GM18519 (cell line): Measurements from ENCODE around the gene EMC9.
A peak's percentile ranks its signal among the peaks of the same experiment; 100 is the strongest.
"Not testable (repeated sequence)": the region's sequence is repeated elsewhere in the genome, so short reads cannot be mapped to it uniquely, and the experiment has no call there.

Experiments used
- ATAC-seq: cut with Tn5 transposase; IDR thresholded peaks from one replicate; pipeline ENCODE4 v1.9.1; 2021; ENCODE audit warnings: mild to moderate bottlenecking, moderate library complexity; ENCODE audit not compliant: unreplicated experiment, low FRiP score

Gene EMC9

DNA sequence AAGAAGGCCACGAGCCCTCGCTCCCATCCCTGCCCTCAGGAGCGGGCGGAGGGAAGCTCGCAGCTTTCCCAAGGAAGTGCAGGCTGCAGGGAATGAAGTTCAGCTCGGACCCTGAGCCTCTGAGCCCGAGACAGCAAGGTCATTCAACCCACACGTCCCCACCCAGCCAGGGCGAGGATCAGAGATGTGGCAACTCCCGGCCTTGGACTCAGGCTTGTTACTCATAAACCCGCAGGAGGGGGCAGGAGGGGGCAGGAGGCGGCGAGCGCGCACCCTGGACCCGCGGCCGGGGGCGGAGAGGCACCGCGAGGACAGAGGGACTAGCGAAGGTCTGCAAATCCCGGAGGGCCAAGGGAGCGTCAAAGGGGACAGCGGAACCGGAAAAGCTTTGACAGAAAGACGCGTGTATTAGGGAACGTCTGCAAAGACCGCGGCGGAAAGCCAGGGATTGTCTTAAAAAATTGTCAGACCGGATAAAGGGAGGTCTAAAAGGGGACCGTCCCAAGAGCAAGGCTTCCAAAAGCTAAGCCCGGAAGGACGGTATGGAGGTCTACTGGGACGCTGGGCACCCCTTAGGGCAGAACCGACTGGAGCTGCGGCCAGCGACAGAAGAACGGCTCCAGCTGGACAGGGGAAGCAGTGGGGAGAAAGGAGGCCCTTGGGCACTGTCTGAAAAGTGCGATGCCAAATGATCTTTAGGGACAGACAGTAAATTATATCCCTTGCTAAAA, 27.4 kb downstream of the EMC9 start:
- ATAC-seq: peak; percentile 9

DNA sequence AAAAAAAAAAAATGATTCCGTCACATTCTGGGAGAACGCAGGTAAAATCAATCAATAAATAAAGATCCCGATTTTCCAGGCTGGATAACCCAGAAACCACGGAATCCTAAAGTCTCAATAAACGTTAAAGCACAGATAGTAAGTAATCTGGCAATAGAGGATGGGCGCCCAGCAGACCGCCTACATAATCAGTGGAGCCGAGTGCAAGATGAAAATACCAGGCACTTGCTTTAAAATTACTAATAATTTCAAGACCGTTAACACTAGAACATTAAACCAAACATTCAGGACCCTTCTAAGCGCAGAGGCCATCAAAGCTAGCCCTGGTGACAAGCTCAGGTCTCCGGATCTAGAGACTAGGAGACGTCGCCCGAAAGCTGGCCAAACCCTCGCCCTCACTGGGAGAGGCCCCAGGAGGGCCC, 28.0 kb downstream of the EMC9 start:
- no peak for ATAC-seq

DNA sequence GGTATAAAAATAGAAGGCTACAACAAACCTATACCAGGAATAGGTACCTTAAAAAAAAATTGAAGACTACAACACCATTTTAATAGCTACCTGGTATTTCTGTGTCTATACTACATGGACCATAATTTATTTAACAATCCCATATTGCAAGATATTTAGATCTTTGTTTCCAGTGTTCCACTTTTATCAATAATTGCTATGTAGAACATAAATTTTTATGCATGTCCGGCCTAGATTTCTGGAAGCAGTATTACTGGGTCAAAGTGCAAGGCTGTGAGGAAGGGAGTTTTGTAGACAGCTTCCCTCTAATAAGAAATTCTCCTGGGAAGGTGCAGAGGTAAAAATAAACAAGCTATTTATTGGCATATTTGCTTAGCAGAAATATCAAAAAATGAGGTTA, 30.9 kb downstream of the EMC9 start:
- no peak for ATAC-seq

DNA sequence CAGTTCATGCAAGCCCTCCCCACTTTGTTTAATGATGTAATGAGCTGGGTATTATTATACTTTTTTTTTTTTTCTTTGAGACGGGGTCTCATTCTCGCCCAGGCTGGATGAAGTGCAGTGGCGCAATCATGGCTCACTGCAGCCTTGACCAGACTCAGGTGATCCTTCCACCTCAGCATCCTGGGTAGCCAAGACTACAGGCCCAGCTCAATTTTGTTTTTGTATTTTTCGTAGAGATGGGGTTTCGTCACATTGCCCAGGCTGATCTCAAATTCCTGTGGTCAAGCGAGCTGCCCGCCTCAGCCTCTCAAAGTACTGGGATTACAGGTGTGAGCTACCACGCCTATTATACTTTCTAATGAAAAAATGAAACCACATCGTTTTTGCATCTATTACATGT, 31.3 kb downstream of the EMC9 start:
- ATAC-seq: no peak

DNA sequence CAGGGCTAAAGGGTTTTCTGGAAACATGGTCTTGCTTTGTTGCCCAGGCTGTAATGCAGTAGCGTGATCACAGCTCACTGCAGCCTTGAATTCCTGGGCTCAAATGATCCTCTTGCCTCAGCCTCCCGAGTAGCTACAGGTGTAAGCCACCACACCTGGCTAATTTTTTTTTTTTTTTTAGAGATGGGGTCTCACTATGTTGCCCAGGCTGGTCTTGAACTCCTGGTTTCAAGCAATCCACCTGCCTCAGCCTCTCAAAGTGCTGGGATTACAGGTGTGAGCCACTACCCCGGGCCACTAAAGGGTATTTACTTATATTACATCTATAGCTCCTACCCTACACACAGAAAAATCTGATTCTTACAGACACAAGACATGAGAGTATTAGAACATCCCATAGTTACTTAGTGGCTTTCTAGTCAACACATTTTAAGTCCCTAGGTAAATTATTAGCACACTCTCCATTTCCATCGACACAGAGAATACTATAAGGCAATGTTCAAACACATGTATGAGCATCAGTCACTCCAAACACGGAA, 33.0 kb downstream of the EMC9 start:
- no peak for ATAC-seq

DNA sequence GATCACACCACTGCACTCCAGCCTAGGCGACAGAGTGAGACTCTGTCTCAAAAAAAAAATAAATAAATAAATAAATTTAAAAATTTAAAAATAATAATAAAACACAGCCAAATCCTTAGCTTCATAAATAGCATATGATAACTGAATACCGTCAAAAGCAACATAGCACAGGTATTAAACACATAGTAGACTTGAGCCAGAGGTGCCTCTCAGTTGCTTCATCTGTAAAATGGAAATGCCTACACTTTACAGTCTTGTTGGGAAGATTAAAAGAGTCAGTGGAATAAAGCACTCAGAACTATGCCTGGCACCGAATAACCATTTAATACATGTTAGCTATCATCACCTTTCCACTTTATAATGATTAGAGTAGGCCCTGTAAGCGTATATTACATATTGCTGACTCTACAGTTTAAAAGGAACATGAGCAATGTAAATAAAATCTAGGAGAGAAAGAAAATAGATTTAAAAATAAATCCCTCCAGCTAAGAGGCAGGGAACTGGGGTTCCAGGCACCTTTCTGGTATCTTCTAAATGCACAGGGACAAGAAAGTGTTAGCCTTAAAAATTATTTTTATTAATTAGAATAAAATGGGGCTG, 34.6 kb downstream of the EMC9 start:
- ATAC-seq: no peak

DNA sequence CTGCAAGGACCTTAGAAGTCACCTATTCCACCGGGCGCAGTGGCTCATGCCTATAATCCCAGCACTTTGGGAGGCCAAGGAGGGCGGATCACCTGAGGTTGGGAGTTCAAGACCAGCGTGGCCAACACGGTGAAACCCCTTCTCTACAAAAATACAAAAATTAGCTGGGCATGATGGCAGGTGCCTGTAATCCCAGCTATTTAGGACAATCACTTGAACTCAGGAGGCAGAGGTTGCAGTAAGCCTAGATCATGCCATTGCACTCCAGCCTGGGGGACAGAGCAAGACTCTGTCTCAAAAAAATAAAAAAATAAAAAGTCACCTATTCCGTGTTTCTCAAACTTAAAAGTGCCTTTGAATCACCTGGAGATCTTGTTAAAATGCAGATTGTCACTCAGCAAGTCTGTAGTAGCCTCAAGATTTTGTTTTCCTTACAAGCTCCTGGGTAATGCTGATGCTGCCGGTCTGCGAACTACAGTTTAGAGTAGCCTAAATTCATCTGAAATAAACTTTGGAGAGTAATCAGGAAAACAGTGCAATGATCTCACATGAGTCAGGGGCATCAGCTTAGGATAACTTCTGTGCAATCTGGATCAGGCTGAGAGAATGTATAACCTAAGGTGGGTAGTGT, 35.7 kb downstream of the EMC9 start:
- not testable (repeated sequence) for ATAC-seq

DNA sequence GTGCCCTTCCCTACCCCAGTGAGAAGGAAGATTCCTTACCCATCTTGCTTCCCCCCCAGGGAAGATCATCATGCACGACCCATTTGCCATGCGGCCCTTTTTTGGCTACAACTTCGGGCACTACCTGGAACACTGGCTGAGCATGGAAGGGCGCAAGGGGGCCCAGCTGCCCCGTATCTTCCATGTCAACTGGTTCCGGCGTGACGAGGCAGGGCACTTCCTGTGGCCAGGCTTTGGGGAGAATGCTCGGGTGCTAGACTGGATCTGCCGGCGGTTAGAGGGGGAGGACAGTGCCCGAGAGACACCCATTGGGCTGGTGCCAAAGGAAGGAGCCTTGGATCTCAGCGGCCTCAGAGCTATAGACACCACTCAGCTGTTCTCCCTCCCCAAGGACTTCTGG, 37.9 kb downstream of the EMC9 start:
- ATAC-seq: no peak

DNA sequence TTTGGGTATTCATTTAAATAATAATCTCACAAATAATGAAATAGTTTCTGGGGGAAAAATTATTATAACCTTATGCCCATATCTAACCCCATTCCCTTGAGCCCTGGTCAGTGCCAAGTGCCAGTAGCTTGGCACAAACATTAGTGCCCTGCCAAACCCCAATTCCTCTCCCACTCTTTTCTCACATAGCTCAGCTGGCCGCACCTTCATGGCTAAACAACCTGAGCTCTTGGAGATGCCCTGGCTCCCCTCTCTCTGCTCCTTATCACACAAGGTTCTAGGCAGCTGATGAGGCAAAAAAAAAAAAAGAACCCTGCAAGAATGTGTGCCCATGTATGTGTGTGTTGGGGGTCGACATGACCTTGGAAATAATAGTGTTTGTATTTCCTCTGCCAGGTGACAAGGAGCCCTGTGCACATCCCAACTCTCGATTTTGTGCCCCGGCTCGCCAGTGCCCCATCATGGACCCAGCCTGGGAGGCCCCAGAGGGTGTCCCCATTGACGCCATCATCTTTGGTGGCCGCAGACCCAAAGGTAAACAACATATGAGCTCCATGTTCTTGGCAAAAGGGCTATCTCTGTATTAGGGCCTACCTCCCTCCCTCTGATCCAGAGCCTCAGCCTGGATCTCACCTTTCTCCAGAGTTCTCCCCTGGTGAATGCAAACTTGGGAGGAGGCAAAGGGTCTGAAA, 38.9 kb downstream of the EMC9 start:
- no peak for ATAC-seq

DNA sequence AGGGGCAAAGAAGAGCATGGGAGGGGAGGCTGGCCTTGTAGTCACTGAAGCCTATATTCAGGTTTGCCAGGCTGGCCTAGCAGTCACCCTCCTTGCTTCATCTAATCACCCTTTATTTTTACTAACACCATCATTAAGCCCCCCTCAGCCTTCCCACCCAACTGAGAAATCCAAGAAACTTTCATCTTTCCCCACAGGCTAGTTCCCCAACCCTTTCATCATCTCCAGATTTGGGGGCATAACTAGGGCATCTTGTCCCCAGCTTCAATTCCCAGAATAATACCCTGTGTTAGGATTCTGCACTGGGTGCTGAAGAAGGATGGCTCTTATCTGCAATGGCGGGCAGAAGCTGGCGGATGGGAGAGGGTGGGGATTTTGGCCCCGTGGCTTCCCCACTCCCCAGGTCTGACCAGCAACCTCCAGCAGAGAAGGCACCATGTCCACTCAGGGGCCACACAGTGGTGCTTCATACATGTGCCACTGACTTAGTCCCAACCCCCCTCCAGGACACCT, 40.4 kb downstream of the EMC9 start:
- no peak for ATAC-seq

DNA sequence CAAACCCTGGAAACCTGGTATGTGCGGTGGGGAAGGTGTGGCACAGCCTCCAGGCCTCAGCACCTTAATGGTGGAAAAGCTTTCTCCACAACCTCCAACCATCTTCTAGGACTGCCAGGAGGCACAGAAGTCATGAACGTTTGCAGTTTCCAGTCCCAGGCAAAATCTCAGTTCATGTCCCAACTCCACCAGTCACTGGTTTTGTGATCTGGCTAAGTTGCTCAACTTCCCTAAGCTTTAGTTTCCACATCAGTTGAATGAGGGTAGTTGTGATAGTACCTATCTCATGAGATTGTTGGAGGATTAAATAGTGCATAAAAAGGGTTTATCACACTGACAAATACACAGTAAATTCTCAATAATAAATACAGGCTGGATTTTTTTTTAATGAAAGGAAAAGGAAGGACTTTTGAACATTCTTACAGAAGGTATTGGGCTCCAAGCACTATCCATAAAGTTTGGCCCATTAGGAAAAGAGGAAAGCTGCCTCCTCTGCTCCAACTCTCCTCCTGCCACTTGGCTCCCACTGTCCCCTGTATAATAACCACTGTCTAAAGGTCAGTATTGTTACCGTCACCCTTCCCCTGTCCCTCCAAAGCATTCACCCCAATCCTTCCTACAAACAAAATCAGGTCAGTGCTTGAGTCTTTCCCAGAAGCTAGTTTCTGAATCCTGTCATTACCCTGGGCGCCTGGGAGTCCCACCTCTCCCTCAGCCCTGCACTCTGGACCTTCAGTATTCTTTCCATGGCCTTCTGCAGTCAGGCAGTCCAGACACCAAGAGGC, 41.0 kb downstream of the EMC9 start:
- no peak for ATAC-seq

DNA sequence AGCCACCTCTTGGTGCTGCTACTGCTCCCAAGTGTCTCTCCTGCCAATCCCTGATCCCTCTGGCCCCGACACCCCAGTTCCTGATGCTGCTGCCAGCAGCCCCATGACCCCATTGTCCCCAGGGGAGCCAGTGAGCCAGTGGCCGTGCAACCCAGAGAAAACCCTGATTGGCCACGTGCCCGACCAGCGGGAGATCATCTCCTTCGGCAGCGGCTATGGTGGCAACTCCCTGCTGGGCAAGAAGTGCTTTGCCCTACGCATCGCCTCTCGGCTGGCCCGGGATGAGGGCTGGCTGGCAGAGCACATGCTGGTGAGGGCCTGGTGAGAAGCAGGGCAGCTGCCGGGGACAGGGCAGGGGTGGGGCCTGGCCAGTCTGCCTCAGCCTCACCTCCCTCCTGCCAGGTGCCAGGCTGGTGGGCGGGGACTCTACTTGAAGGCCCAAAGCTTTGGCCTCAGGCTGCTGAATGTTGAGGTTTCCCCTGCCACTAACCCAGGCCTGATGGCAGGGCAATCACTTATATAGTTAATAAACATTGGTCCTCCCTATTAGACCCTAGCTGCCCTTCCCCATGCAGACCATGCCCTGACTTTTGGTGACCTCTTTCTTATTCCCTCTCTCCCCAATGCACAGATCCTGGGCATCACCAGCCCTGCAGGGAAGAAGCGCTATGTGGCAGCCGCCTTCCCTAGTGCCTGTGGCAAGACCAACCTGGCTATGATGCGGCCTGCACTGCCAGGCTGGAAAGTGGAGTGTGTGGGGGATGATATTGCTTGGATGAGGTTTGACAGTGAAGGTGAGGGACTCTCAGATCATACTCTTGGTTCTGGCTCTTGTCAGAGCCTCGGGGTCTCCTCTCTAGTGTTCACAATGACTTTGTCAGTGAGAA, 42.2 kb downstream of the EMC9 start:
- no peak for ATAC-seq

DNA sequence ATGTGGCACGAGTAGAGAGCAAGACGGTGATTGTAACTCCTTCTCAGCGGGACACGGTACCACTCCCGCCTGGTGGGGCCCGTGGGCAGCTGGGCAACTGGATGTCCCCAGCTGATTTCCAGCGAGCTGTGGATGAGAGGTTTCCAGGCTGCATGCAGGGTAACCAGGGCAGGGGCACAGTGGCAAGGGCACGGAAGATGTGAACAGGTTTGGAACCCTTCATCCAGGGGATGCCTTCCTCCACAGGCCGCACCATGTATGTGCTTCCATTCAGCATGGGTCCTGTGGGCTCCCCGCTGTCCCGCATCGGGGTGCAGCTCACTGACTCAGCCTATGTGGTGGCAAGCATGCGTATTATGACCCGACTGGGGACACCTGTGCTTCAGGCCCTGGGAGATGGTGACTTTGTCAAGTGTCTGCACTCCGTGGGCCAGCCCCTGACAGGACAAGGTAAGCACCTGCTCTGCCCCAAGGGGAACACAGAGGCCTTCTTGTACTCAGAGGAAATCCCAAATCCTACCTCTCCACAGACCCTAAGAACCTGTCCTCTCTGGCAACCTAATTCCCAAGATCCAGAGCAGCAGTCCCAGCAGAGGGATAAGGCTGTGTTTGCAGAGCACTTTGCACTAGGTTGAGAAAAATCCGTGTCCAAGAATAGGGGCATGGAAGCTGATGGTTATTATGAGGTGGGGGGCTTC, 43.0 kb downstream of the EMC9 start:
- ATAC-seq: no peak

DNA sequence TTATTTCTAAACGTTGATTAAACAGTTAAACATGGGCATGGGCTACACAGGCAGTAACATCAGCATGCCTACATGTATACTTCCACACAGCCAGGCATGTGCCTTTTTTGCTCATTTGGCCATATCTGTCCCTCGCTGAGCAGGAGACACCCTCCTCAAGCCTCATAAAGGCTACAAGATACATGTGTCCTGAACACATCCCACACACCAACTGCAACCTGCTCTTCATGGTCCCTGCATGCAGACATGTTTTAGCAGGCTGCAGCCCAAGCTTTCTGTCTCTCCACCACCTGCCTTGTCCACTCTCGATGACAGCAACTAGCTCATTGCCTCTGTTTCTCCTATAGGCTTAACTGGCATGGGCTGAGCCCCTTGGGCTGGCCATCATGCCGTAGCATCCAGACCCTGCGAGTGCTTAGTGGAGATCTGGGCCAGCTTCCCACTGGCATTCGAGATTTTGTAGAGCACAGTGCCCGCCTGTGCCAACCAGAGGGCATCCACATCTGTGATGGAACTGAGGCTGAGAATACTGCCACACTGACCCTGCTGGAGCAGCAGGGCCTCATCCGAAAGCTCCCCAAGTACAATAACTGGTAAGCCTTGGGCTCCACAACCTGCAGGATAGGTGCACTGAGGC, 44.7 kb downstream of the EMC9 start:
- no peak for ATAC-seq

DNA sequence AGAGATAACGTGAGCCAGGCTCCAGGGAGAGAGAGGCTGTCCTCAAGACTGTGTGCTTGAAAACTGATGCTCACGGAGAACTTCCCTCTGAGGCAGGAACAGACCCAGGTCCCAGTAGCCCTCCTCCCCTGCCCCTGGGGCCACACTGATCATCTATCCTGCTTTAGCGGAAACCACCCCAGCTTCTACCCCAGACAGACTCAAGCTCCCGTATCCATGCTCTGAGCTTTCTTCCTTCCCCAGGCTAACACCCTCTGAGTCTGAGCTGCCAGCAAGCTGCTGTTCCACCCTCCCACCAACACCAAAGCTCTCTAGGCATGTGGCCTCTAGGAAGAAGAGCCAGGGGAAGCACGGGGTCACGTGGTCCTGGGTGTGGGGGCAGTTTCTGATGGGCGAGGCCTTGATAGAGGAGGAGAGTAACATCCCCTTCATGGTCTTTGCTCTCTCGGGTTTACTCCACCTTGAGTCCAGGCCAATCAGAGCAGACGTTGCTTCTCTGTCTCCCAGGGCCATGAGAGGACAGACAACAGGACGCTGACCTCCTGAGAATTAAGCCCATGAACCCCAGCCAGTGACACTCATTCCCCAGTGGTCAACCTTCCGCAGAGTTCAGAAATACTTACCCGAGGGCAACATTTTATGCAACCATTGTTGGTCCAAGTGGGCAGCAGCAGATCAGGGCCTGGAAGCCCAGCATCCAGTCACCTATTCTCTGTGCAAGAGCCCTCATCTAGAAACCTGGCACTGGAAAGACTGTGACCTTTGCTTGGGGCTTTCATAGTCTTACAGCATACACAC, 45.9 kb downstream of the EMC9 start:
- ATAC-seq: peak; percentile 70

DNA sequence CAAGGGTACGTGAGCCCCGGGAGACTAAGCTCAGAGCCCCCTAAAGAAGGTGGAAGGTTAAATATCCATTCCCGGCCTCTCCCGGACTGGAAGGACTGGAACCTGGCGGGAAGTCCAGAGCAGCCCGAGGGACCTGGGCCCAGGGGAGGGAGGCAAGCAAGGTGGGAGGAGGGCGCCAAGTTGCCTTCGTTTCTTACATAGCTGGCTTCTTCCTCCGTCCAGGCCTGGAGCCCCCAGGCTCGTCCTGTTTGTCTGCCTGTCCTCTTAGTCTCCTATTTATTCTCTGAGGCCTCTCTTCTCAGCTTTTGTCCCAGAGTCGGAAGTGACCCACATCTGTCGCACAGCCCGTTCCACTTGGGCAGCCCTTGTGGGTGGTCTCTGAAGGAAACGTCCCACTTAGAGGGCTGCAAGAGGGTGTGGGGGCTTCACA, 46.5 kb downstream of the EMC9 start:
- no peak for ATAC-seq
